ENCODE data around the gene AGAP3. TPM values are rescaled to one million over a fixed set of nuclear protein-coding genes. Genes with fewer than 3 reads are reported as not detected.

AGAP3 gene
- total and polyA plus RNA-seq, 2 donors (not counting 1 experiment from before 2014, with no cell fraction given) = 32.9 to 34.2 TPM

- H3K4me1 ChIP-seq (ENCODE audit: control insufficient read depth, extremely low read depth, insufficient read depth, low read length) = peaks cover 23% of the 10 kb centered on the region
- H3K27ac ChIP-seq (ENCODE audit: insufficient read depth, low read length) = peak overlapping the region; percentile 93
- no peak overlapping the region for H2AFZ ChIP-seq (ENCODE audit: low read length)
Measured at GRCh38 chr7:151061213-151062110, 24.8 kb upstream of the AGAP3 start.

GRCh38 chr7:151062111-151062398 lies 24.2 kb upstream of the AGAP3 start:
- DNase-seq (ENCODE audit: low read depth in 2 of 2) = no peak
- peak overlapping the region in 1 of 4 experiments; percentile 89 for H3K4me3 ChIP-seq (replicated peaks in 1 of 4; ENCODE audit: control extremely low read depth in 1 of 4, insufficient read depth in 1 of 4, low read depth in 3 of 4, low read length in 4 of 4)
- H3K9me3 ChIP-seq (ENCODE audit: control insufficient read depth, insufficient read depth, low read depth, low read length) = no peaks in the 10 kb centered on the region
- TF ChIP-seq, protein P1, sequence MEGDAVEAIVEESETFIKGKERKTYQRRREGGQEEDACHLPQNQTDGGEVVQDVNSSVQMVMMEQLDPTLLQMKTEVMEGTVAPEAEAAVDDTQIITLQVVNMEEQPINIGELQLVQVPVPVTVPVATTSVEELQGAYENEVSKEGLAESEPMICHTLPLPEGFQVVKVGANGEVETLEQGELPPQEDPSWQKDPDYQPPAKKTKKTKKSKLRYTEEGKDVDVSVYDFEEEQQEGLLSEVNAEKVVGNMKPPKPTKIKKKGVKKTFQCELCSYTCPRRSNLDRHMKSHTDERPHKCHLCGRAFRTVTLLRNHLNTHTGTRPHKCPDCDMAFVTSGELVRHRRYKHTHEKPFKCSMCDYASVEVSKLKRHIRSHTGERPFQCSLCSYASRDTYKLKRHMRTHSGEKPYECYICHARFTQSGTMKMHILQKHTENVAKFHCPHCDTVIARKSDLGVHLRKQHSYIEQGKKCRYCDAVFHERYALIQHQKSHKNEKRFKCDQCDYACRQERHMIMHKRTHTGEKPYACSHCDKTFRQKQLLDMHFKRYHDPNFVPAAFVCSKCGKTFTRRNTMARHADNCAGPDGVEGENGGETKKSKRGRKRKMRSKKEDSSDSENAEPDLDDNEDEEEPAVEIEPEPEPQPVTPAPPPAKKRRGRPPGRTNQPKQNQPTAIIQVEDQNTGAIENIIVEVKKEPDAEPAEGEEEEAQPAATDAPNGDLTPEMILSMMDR (conservative IDR thresholded peaks at IDR 0.05 in 1 of 2, IDR thresholded peaks at IDR 0.05 in 1 of 2; ENCODE audit: low read depth in 1 of 2, low read length in 2 of 2) = no peak
- TF ChIP-seq EZH2 (IDR thresholded peaks at IDR 0.05; ENCODE audit: low read length, missing control alignments) = no peak
- H3K9ac ChIP-seq (ENCODE audit: insufficient read depth, low read length) = no peak overlapping the region
- peaks cover 33% of the 10 kb centered on the region for H3K79me2 ChIP-seq (ENCODE audit: control insufficient read depth, insufficient read depth, low read length)
- H2AFZ ChIP-seq (ENCODE audit: low read length) = no peak overlapping the region
- H4K20me1 ChIP-seq (ENCODE audit: control insufficient read depth, extremely low read depth, insufficient read depth, low read length) = no peaks in the 10 kb centered on the region
- H3K36me3 ChIP-seq (ENCODE audit: control insufficient read depth, insufficient read depth, low read length) = peaks cover 18% of the 10 kb centered on the region
- peaks cover 20% of the 10 kb centered on the region for H3K4me1 ChIP-seq (ENCODE audit: control insufficient read depth, extremely low read depth, insufficient read depth, low read length)
- H3K27ac ChIP-seq (ENCODE audit: insufficient read depth, low read length) = no peak overlapping the region
- H3K4me2 ChIP-seq (ENCODE audit: extremely low read depth, insufficient read depth, low read length) = no peak overlapping the region
- no peaks in the 10 kb centered on the region for H3K27me3 ChIP-seq (ENCODE audit: control insufficient read depth, insufficient read depth, low read length)

More at GRCh38 chr7:151061213-151062110, 24.8 kb upstream of the AGAP3 start:
- H3K4me3 ChIP-seq (replicated peaks in 1 of 4; ENCODE audit: control extremely low read depth in 1 of 4, insufficient read depth in 1 of 4, low read depth in 3 of 4, low read length in 4 of 4) = peak overlapping the region; percentile 12 to 89 (median 81)
- no peaks in the 10 kb centered on the region for H3K27me3 ChIP-seq (ENCODE audit: control insufficient read depth, insufficient read depth, low read length)
- H3K4me2 ChIP-seq (ENCODE audit: extremely low read depth, insufficient read depth, low read length) = peak overlapping the region; percentile 93
- H3K9me3 ChIP-seq (ENCODE audit: control insufficient read depth, insufficient read depth, low read depth, low read length) = no peaks in the 10 kb centered on the region
- no peak overlapping the region for H3K9ac ChIP-seq (ENCODE audit: insufficient read depth, low read length)
- no peak for DNase-seq (ENCODE audit: low read depth in 2 of 2)
- TF ChIP-seq, protein P1 (conservative IDR thresholded peaks at IDR 0.05 in 1 of 2, IDR thresholded peaks at IDR 0.05 in 1 of 2; ENCODE audit: low read depth in 1 of 2, low read length in 2 of 2) = no peak
- TF ChIP-seq EZH2 (IDR thresholded peaks at IDR 0.05; ENCODE audit: low read length, missing control alignments) = no peak
- no peaks in the 10 kb centered on the region for H4K20me1 ChIP-seq (ENCODE audit: control insufficient read depth, extremely low read depth, insufficient read depth, low read length)
- peaks cover 33% of the 10 kb centered on the region for H3K79me2 ChIP-seq (ENCODE audit: control insufficient read depth, insufficient read depth, low read length)
- peaks cover 18% of the 10 kb centered on the region for H3K36me3 ChIP-seq (ENCODE audit: control insufficient read depth, insufficient read depth, low read length)

GRCh38 chr7:151062399-151063211 lies 23.7 kb upstream of the AGAP3 start:
- no peaks in the 10 kb centered on the region for H3K27me3 ChIP-seq (ENCODE audit: control insufficient read depth, insufficient read depth, low read length)
- H3K9me3 ChIP-seq (ENCODE audit: control insufficient read depth, insufficient read depth, low read depth, low read length) = no peaks in the 10 kb centered on the region
- peak overlapping the region; percentile 56 for H3K27ac ChIP-seq (ENCODE audit: insufficient read depth, low read length)
- TF ChIP-seq EZH2 (IDR thresholded peaks at IDR 0.05; ENCODE audit: low read length, missing control alignments) = no peak
- TF ChIP-seq, protein P1 (conservative IDR thresholded peaks at IDR 0.05 in 1 of 2, IDR thresholded peaks at IDR 0.05 in 1 of 2; ENCODE audit: low read depth in 1 of 2, low read length in 2 of 2) = no peak
- no peak overlapping the region for H2AFZ ChIP-seq (ENCODE audit: low read length)
- peaks cover 33% of the 10 kb centered on the region for H3K79me2 ChIP-seq (ENCODE audit: control insufficient read depth, insufficient read depth, low read length)
- peak overlapping the region; percentile 54 for H3K4me2 ChIP-seq (ENCODE audit: extremely low read depth, insufficient read depth, low read length)
- no peaks in the 10 kb centered on the region for H4K20me1 ChIP-seq (ENCODE audit: control insufficient read depth, extremely low read depth, insufficient read depth, low read length)
- H3K4me1 ChIP-seq (ENCODE audit: control insufficient read depth, extremely low read depth, insufficient read depth, low read length) = peaks cover 20% of the 10 kb centered on the region
- peaks cover 18% of the 10 kb centered on the region for H3K36me3 ChIP-seq (ENCODE audit: control insufficient read depth, insufficient read depth, low read length)
- no peak overlapping the region for H3K9ac ChIP-seq (ENCODE audit: insufficient read depth, low read length)
- peak; percentile 59 to 88 for DNase-seq (ENCODE audit: low read depth in 2 of 2)
- H3K4me3 ChIP-seq (replicated peaks in 1 of 4; ENCODE audit: control extremely low read depth in 1 of 4, insufficient read depth in 1 of 4, low read depth in 3 of 4, low read length in 4 of 4) = peak overlapping the region in 1 of 4 experiments; percentile 34

Measured in fibroblast of lung (primary cell).